Astrocyte (in vitro differentiated cells and primary cell): ENCODE data around the gene TANGO2. TPM values are rescaled to one million over a fixed set of nuclear protein-coding genes. Genes with fewer than 3 reads are reported as not detected.
"Not testable (repeated sequence)": the region's sequence is repeated elsewhere in the genome, so short reads cannot be mapped to it uniquely, and the experiment has no call there.

Source experiments
- DNase-seq: peaks from one replicate; pipeline ENCODE4 v3.0.0-alpha.2; 2010; ENCODE audit warnings: low read depth
- FAIRE-seq: peaks from 2 replicates; lab custom pipeline; 2011; peaks lifted over from hg19 to GRCh38; lab: Jason Lieb, UNC
- H2AFZ ChIP-seq: 2 replicates; pipeline ENCODE4 v1.6.0; 2012; ENCODE audit warnings: low read depth, low read length, inconsistent platforms
- H3K27ac ChIP-seq: 2 replicates; pipeline ENCODE4 v1.5.1; 2011; ENCODE audit warnings: low read depth, low read length, inconsistent platforms
- H3K27me3 ChIP-seq: 2 replicates; pipeline ENCODE4 v1.6.0; 2011; ENCODE audit warnings: low read length, inconsistent platforms; ENCODE audit not compliant: insufficient read depth
- H3K36me3 ChIP-seq: 2 replicates; pipeline ENCODE4 v1.5.1; 2011; ENCODE audit warnings: low read length, inconsistent platforms; ENCODE audit not compliant: insufficient read depth
- H3K4me1 ChIP-seq: 2 replicates; pipeline ENCODE4 v1.5.1; 2011; ENCODE audit warnings: low read length, inconsistent platforms; ENCODE audit not compliant: insufficient read depth
- H3K4me2 ChIP-seq: 2 replicates; pipeline ENCODE4 v1.6.0; 2012; ENCODE audit warnings: low read length, inconsistent platforms
- H3K4me3 ChIP-seq: 2 replicates; pipeline ENCODE4 v1.5.1; 2011; ENCODE audit warnings: low read depth, mild to moderate bottlenecking, low read length, inconsistent platforms; ENCODE audit not compliant: insufficient read depth
- H3K79me2 ChIP-seq: 2 replicates; pipeline ENCODE4 v1.6.0; 2012; ENCODE audit warnings: mild to moderate bottlenecking, low read length, inconsistent platforms; ENCODE audit not compliant: insufficient read depth
- H3K9ac ChIP-seq: 2 replicates; pipeline ENCODE4 v1.6.0; 2012; ENCODE audit warnings: mild to moderate bottlenecking, low read length, inconsistent platforms
- H3K9me3 ChIP-seq: 2 replicates; pipeline ENCODE4 v1.5.1; 2012; ENCODE audit warnings: low read depth, mild to moderate bottlenecking, low read length, inconsistent platforms; ENCODE audit not compliant: insufficient read depth
- H4K20me1 ChIP-seq: 2 replicates; pipeline ENCODE4 v1.6.0; 2012; ENCODE audit warnings: low read length, inconsistent platforms; ENCODE audit not compliant: insufficient read depth
- H3K27ac Mint-ChIP-seq: one replicate; pipeline ENCODE4 v1.8.0; 2021; ENCODE audit warnings: mild to moderate bottlenecking, mixed read lengths; ENCODE audit not compliant: unreplicated experiment
- H3K27me3 Mint-ChIP-seq: one replicate; pipeline ENCODE4 v1.8.0; 2021; ENCODE audit warnings: low read depth, mixed read lengths; ENCODE audit not compliant: unreplicated experiment
- H3K36me3 Mint-ChIP-seq: one replicate; pipeline ENCODE4 v1.8.0; 2021; ENCODE audit warnings: low read depth, mixed read lengths; ENCODE audit not compliant: unreplicated experiment
- H3K4me1 Mint-ChIP-seq: one replicate; pipeline ENCODE4 v1.8.0; 2021; ENCODE audit warnings: low read depth, mixed read lengths; ENCODE audit not compliant: unreplicated experiment
- H3K4me3 Mint-ChIP-seq: one replicate; pipeline ENCODE4 v1.8.0; 2021; ENCODE audit warnings: mild to moderate bottlenecking, moderate library complexity, mixed read lengths; ENCODE audit not compliant: unreplicated experiment
- H3K9me3 Mint-ChIP-seq: one replicate; pipeline ENCODE4 v1.8.0; 2021; ENCODE audit warnings: mild to moderate bottlenecking, mixed read lengths; ENCODE audit not compliant: unreplicated experiment
- CTCF ChIP-seq: IDR thresholded peaks from 2 replicates; pipeline ENCODE4 v1.5.1; 2011; ENCODE audit warnings: low read depth, mild to moderate bottlenecking, inconsistent platforms, low read length, moderate library complexity; ENCODE audit not compliant: insufficient read depth
- EZH2 ChIP-seq: IDR thresholded peaks from 2 replicates; pipeline ENCODE4 v1.6.1; 2012; ENCODE audit warnings: mild to moderate bottlenecking, low read length, inconsistent platforms; ENCODE audit not compliant: insufficient read depth
- total RNA-seq: library from RNA; stranded (reverse); gene quantifications from 2 replicates; pipeline ENCODE4 v1.2.1, GENCODE V29; 2021

TANGO2 gene
- total RNA-seq, 1 donor from 2014 or later, result 28.0 TPM

- Mint-ChIP-seq H3K9me3 (no peaks in the 10 kb centered on the region), H3K27ac (peak overlapping the region; percentile 34)
- FAIRE-seq, result no peak
Measured at GRCh38 chr22:20066617-20067383, 45.9 kb downstream of the TANGO2 start.

GRCh38 chr22:20067384-20067682 is 46.4 kb downstream of the TANGO2 start:
- not testable (repeated sequence) for H3K79me2 ChIP-seq, H3K27ac ChIP-seq, H3K4me3 Mint-ChIP-seq, H3K4me2 ChIP-seq, H3K9ac ChIP-seq, H3K4me1 ChIP-seq, H3K27ac Mint-ChIP-seq, H3K27me3 ChIP-seq, H2AFZ ChIP-seq, H3K4me3 ChIP-seq, H3K9me3 ChIP-seq, H4K20me1 ChIP-seq, H3K9me3 Mint-ChIP-seq, DNase-seq, FAIRE-seq, H3K4me1 Mint-ChIP-seq, H3K27me3 Mint-ChIP-seq, H3K36me3 ChIP-seq, H3K36me3 Mint-ChIP-seq

More at GRCh38 chr22:20066617-20067383, 45.9 kb downstream of the TANGO2 start:
- no peak overlapping the region for H3K4me3 Mint-ChIP-seq
- H3K4me3 ChIP-seq, result no peak overlapping the region
- H3K4me2 ChIP-seq, result no peak overlapping the region
- no peaks in the 10 kb centered on the region for H3K9me3 ChIP-seq
- H3K27me3 ChIP-seq, result no peaks in the 10 kb centered on the region
- no peaks in the 10 kb centered on the region for H3K36me3 ChIP-seq
- H3K27ac ChIP-seq, result no peak overlapping the region
- H4K20me1 ChIP-seq, result no peaks in the 10 kb centered on the region
- no peak overlapping the region for H3K9ac ChIP-seq
- H3K4me1 Mint-ChIP-seq, result peaks cover 5% of the 10 kb centered on the region
- no peak for TF ChIP-seq EZH2
- no peak overlapping the region for H2AFZ ChIP-seq
- no peaks in the 10 kb centered on the region for H3K27me3 Mint-ChIP-seq
- H3K36me3 Mint-ChIP-seq, result peaks cover 5% of the 10 kb centered on the region
- no peak for DNase-seq
- H3K79me2 ChIP-seq, result no peaks in the 10 kb centered on the region
- peaks cover 7% of the 10 kb centered on the region for H3K4me1 ChIP-seq

- Histone ChIP-seq H3K27me3 (no peaks in the 10 kb centered on the region), H4K20me1 (no peaks in the 10 kb centered on the region), H3K9ac (no peak overlapping the region), H2AFZ (no peak overlapping the region), H3K4me2 (no peak overlapping the region), H3K36me3 (no peaks in the 10 kb centered on the region), H3K9me3 (no peaks in the 10 kb centered on the region), H3K4me1 (no peaks in the 10 kb centered on the region), H3K27ac (no peak overlapping the region), H3K79me2 (no peaks in the 10 kb centered on the region), H3K4me3 (no peak overlapping the region)
- no peaks in the 10 kb centered on the region for H3K27me3 Mint-ChIP-seq
- no peak for DNase-seq
- H3K9me3 Mint-ChIP-seq, result no peaks in the 10 kb centered on the region
- peaks cover 4% of the 10 kb centered on the region for H3K36me3 Mint-ChIP-seq
- H3K27ac Mint-ChIP-seq, result no peak overlapping the region
- TF ChIP-seq EZH2 (no peak), CTCF (no peak)
- no peaks in the 10 kb centered on the region for H3K4me1 Mint-ChIP-seq
- H3K4me3 Mint-ChIP-seq, result no peak overlapping the region
- no peak for FAIRE-seq
Measured at GRCh38 chr22:20068640-20069039, 47.7 kb downstream of the TANGO2 start.
